NCI-H748 (cell line): ENCODE measurements around the gene RELN.

Experiments used
- DNase-seq: peaks from one replicate; lab custom pipeline; 2025; ENCODE audit not compliant: unreplicated experiment; lab: John Stamatoyannopoulos, UW

RELN gene

GRCh38 chr7:103651593-103652377 is 337.7 kb downstream of the RELN start:
- DNase-seq: peak; percentile 30

- DNase-seq: no peak
Observed at GRCh38 chr7:103649052-103649451, 340.4 kb downstream of the RELN start.

- no peak for DNase-seq
Observed at GRCh38 chr7:103648135-103648534, 341.3 kb downstream of the RELN start.

GRCh38 chr7:103644319-103644718 is 345.1 kb downstream of the RELN start:
- no peak for DNase-seq

- no peak for DNase-seq
Observed at GRCh38 chr7:103640031-103640779, 349.3 kb downstream of the RELN start.

- no peak for DNase-seq
Observed at GRCh38 chr7:103637726-103638125, 351.7 kb downstream of the RELN start.

GRCh38 chr7:103637094-103637493 is 352.4 kb downstream of the RELN start:
- DNase-seq: no peak

- no peak for DNase-seq
Observed at GRCh38 chr7:103636153-103636552, 353.3 kb downstream of the RELN start.

- no peak for DNase-seq
Observed at GRCh38 chr7:103632972-103633371, 356.5 kb downstream of the RELN start.

- no peak for DNase-seq
Observed at GRCh38 chr7:103632005-103632639, 357.3 kb downstream of the RELN start.

- no peak for DNase-seq
Observed at GRCh38 chr7:103630318-103630717, 359.1 kb downstream of the RELN start.

GRCh38 chr7:103628742-103629141 is 360.7 kb downstream of the RELN start:
- DNase-seq: no peak

- DNase-seq: no peak
Observed at GRCh38 chr7:103626776-103627175, 362.7 kb downstream of the RELN start.

- DNase-seq: no peak
Observed at GRCh38 chr7:103622274-103622673, 367.2 kb downstream of the RELN start.

- peak; percentile 64 for DNase-seq
Observed at GRCh38 chr7:103613655-103614642, 375.5 kb downstream of the RELN start.

- DNase-seq: no peak
Observed at GRCh38 chr7:103609778-103610177, 379.7 kb downstream of the RELN start.

- peak; percentile 44 for DNase-seq
Observed at GRCh38 chr7:103605640-103606039, 383.8 kb downstream of the RELN start.

GRCh38 chr7:103598326-103598905 is 391.0 kb downstream of the RELN start:
- no peak for DNase-seq

- no peak for DNase-seq
Observed at GRCh38 chr7:103597606-103598005, 391.9 kb downstream of the RELN start.

- DNase-seq: no peak
Observed at GRCh38 chr7:103594186-103594585, 395.3 kb downstream of the RELN start.
